ENCODE data around the gene DUS2.
"Not testable (repeated sequence)": the region's sequence is repeated elsewhere in the genome, so short reads cannot be mapped to it uniquely, and the experiment has no call there.

The DUS2 gene

DNA sequence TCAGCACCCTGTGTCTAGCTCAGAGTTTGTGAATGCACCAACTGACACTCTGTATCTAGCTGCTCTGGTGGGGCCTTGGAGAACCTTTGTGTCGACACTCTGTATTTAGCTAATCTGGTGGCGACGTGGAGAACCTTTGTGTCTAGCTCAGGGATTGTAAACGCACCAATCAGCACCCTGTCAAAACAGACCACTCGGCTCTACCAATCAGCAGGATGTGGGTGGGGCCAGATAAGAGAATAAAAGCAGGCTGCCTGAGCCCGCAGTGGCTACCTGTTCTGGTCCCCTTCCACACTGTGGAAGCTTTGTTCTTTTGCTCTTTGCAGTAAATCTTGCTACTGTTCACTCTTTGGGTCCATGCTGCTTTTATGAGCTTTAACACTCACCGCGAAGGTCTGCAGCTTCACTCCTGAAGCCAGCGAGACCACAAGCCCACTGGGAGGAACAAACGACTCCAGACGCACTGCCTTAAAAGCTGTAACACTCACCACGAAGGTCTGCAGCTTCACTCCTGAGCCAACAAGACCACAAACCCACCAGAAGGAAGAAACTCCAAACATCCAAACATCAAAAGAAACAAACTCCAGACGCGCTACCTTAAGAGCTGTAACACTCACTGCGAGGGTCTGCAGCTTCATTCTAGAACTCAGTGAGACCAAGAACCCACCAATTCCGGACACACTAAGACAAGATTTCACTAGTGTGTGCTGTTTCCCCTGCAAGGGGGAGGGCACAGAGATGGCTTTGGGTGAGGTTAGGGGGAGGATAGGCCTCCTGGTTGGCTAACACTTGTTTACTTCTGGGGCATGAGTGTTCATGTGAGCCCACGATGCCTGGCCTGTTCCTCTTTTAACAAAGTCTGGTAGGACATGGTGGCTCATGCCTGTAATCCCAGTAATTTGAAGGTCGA, 24.1 kb upstream of the DUS2 start, which contains the start of gene DPEP2:
TSS of gene DPEP2 (minus strand) at position 706 of the 910 bp plus-strand sequence. CDS start 6,272 bp downstream, outside the sequence.
- peak; percentile 37 for DNase-seq

DNA sequence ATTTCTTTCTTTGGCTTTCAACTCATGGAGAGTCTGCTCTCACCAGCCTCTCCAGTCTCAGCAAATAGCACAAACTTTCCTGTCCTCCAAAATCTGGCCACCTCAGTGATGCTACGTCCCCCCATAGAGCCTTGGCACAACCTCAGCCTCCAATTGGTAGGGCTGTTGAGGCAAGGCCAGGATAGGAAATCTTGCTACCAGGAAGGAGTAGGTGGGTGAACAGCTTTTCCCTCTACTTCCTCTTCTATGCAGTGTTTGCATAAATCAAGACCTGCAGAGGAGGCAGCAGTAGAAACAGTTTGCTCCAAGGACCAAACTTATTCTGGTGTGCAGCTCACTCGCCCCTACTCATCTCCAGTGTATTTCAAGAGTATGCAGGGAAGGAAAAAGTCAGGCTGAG, 23.1 kb upstream of the DUS2 start:
- DNase-seq = no peak

DNA sequence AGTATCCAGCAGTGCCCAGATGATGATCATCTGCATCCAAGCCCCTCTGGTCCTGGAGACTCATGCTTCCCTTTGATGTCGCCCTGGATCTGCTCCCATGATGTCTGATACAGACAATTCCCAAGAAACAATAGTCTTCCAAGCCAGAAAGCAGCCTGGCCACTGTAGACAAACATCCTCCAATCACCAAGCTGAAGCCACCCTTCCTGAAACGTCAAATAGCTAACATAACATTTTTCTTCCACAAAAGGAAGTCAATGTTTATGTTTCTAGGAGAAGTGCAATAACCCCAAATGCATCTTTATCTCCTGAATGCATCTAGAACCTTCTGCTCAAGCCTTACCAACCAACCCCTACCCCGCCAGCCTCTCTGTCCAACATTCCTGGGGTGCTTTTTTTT, 22.6 kb upstream of the DUS2 start:
- no peak for DNase-seq

DNA sequence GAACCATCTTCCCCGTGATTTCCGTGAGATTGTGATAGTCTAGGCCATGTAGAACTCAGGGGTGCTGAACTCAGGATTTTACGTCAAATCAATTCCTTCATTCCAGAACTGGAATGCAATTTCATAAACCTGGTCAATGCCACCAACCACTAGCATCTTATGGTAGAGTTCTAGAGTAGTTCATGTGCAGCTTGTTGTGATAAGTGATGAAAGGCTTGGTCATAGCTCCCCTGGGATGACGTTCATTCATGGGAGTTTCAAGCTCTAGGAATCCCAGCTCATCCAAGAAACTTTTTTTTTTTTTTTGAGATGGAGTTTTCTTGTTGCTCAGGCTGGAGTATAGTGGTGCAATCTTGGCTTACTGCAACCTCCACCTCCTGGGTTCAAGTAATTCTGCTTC, 20.1 kb upstream of the DUS2 start:
- no peak for DNase-seq

DNA sequence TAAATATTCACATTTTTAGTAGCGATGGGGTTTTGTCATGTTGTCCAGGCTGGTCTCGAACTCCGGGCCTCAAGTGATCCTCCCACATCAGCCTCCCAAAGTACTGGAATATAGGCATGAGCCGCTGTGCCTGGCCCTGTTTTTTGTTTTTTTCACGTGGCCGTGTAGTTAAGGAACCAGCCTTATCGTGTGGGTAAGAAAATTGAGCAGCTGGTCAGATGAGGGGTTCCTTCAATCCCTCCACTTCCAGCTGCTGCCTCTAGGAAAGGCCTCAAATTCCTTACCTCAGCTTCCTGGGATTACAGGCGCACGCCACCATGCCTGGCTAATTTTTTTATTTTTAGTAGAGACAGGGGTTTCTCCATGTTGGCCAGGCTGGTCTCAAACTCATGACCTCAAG, 17.9 kb upstream of the DUS2 start:
- no peak for DNase-seq

DNA sequence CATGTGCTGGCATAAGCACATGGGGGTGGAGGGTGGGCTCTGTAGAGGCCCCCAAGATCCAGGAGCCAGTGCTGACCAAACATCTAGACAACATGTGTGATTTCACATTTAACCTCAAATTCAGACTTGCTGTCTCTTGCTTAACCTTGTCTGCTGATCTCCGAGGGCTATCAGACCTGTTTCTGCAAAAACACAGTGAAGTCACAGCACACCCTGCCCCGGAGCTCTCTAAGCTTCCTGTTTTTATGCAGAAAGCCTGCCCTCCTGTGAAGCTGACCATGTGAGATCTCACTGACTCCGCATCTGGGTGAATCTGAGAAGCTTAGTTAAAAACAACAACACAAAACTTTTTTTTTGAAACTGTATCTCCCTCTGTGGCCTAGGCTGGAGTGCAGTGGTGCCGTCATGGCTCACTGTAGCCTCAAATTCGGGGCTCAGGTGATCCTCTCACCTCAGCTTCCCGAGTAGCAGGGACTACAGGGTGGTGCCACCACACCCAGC, 17.2 kb upstream of the DUS2 start:
- DNase-seq = peak; percentile 24

DNA sequence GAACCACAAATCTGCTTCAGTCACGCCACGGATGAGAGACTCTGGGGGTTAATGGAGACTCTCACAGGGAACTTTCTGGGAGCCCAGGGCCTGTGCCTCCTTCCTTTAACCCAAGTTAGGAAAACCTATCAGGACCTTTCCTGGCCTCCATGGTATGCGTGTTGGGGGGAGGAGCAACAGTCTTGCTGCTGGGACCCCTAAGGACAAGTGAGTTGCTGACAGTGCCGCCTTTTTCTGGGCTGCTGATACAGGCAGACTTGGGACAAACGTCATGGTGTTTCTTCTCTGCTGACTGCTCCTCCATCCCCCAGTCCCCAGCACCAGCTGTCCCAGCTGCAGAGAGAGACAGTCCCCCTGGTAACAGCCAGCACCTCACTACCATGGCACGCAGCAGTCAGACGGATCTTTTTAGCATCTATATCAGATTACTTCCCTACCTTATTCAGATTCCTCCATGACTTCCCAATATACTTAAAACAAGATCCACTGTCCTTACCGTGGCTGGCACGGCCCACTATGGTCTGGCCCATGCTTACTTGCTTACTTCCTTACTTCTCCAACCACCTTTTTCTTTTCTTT, 13.8 kb upstream of the DUS2 start:
- DNase-seq = no peak

DNA sequence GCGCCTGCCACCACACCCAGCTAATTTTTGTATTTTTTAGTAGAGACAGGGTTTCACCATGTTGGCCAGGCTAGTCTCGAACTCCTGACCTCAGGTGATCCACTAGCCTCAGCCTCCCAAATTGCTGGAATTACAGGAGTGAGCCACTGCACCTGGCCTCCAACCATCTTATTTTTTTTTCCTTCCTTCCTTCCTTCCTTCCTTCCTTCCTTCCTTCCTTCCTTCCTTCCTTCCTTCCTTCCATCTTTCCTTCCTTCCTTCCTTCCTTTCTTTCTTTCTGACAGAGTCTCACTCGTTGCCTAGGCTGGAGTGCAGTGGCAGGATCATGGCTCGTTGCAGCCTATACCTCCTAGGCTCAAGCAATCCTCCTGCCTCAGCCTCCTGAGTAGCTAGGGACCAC, 13.2 kb upstream of the DUS2 start:
- not testable (repeated sequence) for DNase-seq

DNA sequence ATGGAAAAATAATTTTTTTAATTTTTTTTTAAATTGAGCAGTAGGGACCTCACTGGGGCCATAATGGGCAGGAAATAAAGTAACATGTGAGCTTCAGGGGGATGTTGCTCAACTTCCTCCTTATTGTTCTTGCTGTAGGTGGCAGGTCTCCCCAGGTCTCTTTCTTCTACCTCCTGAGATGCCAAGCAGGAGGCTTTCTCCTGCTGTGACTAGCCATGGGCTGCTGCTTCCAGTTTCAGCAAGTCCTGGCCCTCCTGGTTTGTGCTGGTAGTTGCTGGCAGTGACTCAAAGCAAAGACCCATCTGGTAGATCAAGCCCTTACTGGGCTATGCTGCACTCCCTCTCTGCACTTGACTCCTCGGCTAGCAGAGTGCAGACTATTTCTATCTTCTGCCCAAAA, 9.6 kb upstream of the DUS2 start:
- DNase-seq = no peak

DNA sequence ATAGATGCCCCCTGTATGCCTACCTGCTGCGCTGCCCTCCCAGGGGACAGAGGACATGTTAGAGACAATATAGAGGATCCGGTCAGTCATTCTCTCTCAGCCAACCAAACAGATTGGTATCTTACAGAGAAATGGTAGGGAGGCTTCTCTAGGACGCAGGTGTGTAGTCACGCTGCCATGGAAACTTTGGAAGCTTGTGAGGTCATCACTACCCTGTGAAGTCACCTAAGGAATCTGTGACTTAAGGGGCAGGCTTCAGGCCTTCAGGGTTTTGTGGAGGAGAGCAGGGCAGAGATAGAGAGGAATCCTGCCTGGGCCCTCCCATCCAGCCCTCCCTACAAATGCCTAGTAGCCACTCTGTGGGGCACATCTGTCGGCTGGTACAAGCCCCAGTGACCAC, 7.4 kb upstream of the DUS2 start, which contains the start of gene DPEP2NB:
TSS of gene DPEP2NB (minus strand) at position 231 of the 400 bp plus-strand sequence. CDS start at position 90, 141 bp downstream.
- DNase-seq = no peak

DNA sequence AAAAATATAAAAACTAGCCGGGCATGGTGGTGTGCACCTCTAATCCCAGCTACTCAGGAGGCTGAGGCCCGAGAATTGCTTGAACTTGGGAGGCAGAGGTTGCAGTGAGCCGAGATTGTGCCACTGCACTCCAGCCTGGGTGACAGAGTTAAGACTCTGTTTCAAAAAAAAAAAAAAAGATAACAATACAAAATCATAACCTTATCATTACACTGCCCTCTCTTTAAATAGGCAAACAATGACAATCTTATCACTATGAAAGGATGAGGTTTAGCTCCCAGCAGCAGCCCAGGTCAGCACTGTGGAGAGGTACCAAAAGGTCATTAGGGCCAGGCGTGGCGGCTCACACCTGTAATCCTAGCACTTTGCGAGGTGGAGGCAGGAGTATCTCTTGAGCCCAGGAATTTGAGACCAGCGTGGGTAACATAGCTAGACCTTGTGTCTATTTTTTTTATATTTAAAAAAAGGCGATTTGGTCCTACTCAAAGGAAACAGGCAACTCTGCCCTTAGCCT, 3.9 kb upstream of the DUS2 start:
- no peak for DNase-seq

DNA sequence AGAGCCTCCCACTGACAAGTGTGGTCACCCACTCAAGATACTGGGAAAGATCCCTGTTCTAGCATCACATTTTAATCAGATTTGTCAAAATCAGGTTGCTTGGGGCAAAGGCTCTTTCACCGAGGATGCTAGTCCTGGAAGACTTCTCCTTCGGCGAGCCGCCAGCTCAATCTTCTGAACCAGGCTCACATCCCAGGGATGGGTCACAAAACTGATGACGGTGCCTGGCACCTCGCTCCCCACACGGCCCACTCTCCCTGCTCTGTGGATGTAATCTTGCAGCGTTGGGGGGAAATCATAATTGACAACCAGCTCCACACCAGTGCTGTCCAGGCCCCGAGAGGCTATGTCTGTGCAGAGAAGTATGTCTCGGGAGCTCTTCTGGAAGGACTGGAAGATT, 1.6 kb upstream of the DUS2 start:
- DNase-seq = no peak

DNA sequence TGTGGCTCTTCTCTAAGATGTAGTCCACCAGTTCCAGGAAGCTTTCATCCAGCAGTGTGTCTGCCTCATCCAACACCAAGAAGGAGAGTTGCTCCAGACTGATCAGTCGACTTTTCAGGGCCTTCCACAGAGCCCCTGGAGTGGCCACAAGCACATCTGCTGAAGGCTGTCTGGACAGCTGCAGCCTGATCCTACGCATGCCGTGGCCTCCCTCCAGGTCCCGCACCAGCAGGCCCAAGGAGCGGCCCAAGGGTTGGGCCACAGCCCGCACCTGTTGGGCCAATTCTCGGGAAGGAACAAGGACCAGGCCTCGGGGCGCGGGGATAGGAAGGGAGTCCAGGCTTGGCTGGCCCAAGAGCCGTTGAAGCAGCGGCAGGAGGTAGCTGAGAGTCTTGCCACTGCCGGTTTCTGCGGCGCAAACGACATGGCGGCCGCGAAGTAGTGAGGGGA, 781 bp upstream of the DUS2 start:
- no peak for DNase-seq

DNA sequence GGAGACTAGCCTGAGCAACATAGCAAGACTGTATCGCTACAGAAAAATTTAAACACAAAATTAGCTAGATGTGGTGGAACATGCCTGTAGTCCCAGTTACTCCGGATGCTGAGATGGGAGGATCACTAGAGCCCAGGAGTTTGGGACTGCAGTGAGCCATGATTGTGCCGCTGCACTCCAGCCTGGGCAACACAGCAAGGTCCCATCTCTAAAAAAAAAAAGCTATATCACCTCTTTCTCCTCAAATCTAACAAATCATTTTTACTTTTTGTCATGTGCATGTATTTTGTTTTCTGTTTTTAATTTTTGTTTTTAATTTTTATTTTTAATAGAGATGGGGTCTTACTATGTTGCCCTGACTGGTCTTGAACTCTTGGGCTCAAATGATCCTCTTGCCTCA, 5.9 kb downstream of the DUS2 start:
- DNase-seq = no peak

DNA sequence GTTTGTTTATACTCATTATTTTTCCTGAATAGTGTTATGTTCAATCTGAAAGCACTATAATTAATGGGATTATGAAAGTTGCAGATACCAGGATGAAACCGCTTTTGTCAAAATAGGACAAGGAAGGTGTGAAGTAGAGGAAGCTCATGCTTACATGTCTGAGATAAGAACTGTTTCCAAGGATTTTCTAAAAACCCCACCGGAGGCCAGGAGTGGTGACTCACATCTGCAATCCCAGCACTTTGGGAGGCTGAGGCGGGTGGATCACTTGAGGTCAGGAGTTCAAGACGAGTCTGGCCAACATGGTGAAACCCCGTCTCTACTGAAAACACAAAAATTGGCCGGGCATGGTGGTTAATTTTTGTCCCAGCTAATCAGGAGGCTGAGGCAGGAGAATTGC, 7.0 kb downstream of the DUS2 start:
- not testable (repeated sequence) for DNase-seq

DNA sequence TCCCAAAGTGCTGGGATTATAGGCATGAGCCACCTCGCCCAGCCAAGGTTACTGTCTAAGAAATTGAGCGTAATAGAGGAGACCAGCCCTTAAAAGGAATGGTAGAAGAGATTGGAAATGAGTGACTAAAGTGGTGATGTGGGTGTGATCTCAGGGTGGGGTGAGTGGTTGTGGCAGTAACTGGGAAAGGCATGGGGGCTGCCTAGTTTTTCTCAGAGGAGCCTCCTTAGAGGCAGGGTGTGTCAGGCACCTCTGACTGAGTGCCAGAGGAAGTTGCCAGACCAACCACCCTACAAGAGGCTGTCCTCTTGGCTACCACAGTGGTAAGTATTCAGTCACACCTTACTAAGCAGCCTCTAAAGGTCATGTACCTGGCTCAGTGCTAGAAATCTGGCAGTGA, 8.9 kb downstream of the DUS2 start:
- no peak for DNase-seq

DNA sequence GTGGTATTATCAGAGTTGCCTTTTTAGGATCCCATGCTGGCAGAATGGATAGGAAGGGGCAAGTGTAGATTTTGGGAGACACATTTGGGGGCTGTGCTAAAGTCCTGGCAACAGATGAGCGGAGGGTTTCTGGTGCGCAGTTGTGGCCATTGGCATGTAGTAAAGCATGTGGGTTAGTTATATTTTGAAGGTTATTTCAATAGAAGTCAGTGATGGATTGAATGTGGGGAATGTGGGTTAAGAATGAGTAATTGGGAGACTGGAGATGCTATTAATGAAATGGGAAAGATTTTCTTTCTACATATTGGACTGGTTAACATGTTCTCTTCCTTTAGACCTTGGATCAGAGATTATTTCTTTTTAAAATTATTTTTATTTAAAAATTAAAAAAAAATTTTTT, 10.0 kb downstream of the DUS2 start:
- no peak for DNase-seq

DNA sequence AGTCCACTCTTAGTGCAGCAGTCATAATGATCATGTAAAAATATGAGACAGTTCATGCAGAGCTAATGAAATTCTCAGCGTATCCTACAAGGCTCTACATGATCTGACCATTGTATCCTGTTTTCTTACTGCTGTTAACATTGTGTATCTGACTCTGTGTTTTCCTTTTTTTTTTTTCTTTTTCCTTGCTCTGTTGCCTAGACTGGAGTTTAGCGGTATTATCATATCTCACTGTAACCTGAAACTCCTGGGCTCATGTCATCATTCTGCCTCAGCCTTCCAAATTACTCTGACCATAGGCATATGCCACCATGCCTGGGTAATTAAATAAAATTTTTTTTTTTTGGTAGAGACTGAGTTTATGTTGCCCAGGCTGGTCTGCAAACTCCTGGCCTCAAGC, 12.1 kb downstream of the DUS2 start:
- no peak for DNase-seq

DNA sequence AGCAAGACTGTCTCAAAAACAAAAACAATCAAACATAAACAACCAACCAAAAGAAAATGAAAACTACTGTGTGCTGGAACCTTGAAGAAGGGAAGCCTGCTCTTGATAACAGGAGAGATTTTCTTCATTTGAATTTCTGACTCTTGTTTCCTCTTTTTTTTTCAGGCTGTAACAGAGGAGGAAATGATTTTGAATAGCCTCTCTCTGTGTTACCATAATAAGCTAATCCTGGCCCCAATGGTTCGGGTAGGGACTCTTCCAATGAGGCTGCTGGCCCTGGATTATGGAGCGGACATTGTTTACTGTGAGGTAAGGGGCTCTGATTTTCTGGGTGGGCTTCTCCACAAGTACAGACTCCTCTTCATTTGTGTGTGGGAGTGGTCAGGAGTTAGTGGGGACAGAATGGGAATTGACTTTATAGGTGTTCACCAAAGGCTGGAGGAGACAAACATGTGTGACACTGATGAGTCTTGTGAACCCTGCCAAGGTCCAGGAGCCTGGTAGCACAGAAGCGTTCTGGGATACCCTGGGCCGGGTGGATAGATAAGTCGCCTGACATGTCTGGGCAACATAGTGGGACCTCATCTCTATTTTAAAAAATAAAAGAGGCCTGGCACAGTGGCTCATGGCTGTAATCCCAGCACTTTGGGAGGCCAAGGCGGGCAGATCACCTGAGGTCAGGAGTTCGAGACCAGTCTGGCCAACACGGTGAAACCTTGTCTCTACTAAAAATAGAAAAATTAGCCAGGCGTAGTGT, 14.9 kb downstream of the DUS2 start:
- no peak for DNase-seq

DNA sequence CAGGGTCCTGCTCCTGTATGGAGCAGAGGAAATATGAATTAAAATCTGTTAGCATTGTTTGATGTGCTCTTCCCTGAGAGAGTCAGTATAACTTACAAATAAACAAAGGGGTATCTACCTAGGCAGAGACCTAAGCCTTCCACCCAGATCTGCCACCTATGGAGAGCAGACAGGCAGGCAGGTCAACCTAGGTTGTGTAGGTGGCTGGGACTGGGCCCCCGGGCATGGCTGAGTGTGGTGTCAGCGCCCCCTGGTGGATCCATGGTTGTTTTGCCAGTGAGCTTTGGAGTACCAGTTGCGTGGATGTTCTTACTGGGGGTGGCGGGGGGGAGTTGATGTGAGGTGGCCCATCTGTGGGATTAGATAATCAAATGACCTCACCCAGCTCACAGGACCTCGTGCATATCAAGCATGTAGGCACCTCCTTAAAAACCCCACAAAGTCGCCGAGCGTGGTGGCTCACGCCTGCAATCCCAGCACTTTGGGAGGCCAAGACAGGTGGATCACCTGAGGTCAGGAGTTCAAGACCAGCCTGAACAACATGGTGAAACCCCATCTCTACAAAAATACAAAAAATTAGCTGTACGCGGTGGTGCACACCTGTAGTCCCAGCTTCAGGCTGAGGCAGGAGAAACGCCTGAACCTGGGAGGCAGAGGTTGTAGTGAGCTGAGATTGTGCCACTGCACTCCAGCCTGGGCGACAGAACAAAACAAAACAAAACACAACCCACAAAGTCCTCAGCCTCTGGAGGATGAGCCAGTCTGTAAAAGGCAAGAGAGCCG, 17.6 kb downstream of the DUS2 start:
- DNase-seq = peak; percentile 90

DNA sequence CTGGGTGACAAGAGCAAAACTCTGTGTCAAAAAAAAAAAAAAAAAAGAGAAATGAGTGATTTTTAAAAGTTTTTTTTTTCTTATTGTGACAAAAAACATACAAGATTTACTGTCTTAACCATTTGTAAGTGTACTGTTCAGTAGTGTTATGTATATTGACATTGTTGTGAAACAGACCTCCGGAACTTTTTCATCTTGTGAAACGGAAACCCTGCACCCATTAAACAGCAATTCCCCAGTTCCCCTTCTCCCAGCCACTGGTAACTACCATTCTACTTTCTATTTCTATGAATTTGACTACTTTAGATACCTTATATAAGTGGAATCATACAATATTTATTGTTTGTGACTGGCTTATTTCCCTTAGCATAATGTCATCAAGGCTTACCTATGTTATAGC, 18.7 kb downstream of the DUS2 start:
- DNase-seq = no peak

DNA sequence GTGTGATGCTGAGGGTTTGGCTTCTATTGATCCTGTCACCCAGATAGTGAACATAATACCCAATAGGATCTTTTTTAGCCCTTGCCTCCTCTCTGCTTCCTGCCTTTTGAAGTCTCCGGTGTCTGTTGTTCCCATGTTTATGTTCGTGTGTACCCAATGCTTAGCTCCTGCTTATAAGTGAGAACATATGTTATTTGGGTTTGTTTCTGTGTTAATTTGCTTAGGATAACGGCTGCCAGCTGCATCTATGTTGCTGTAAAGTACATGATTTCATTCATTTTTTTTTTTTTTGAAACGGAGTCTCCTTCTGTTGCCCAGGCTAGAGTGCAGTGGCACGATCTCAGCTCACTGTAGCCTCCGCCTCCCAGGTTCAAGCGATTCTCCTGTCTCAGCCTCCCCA, 23.0 kb downstream of the DUS2 start:
- no peak for DNase-seq

Measured in activated naive CD4-positive, alpha-beta T cell treated with Interleukin-2 at 50 U/mL for 16 hours (primary cell).